B cell (primary cell): ENCODE measurements around the gene EYA4. TPM values are rescaled to one million over a fixed set of nuclear protein-coding genes. Genes with fewer than 3 reads are reported as not detected.

Experiments
- ATAC-seq: fragments of 200-7000 bp; cut with Tn5 transposase; one replicate; pipeline ENCODE4 v1.10.0; 2021; ENCODE audit warnings: low read depth, mild to moderate bottlenecking, moderate number of reproducible peaks, moderate library complexity
- CTCF ChIA-PET: fragments of 350-600 bp; sonication (Branson Sonifier 250); formaldehyde crosslinking; loops from one replicate; lab custom pipeline; 2021; ENCODE audit warnings: antibody characterized with exemption, inconsistent platforms; lab: Charles Lee
- POLR2A ChIA-PET: fragments of 350-600 bp; sonication (Branson Sonifier 250); formaldehyde crosslinking; loops from one replicate; lab custom pipeline; 2021; ENCODE audit warnings: antibody characterized with exemption; lab: Charles Lee
- DNase-seq: peaks from one replicate; pipeline ENCODE4 v3.0.0; 2013
- H2AFZ ChIP-seq: 2 replicates; pipeline ENCODE4 v1.6.1; 2012; ENCODE audit warnings: mild to moderate bottlenecking, low read depth, low read length; ENCODE audit not compliant: insufficient read depth, poor library complexity, severe bottlenecking
- H3K27ac ChIP-seq, 2 donors: 1 replicate in 1 of 2; 2 replicates in 1 of 2; pipeline ENCODE4 v1.5.1; 2012 to 2013; ENCODE audit warnings: low read length in 2 of 2, mild to moderate bottlenecking in 2 of 2, moderate library complexity in 1 of 2
- H3K27me3 ChIP-seq, 4 experiments: fragments of 200-600 bp in 1 of 4; sonication (generic) in 1 of 4; replicated peaks in 1 of 4; 1 replicate in 2 of 4; 2 replicates in 2 of 4; pipeline versions ENCODE4 v1.6.1 to v1.7.0; 2013 to 2016; ENCODE audit warnings: low read length in 3 of 4, mild to moderate bottlenecking in 2 of 4, mixed read lengths in 1 of 4, moderate library complexity in 1 of 4; ENCODE audit not compliant: insufficient read depth in 4 of 4, control insufficient read depth in 3 of 4; ENCODE audit errors: control extremely low read depth in 1 of 4
- H3K36me3 ChIP-seq, 2 experiments: replicated peaks in 1 of 2; 1 replicate in 1 of 2; 2 replicates in 1 of 2; pipeline versions ENCODE4 v1.6.1 to v1.7.1; 2013; ENCODE audit warnings: low read length in 1 of 2; ENCODE audit not compliant: insufficient read depth in 2 of 2, control insufficient read depth in 1 of 2; ENCODE audit errors: control extremely low read depth in 1 of 2, extremely low read depth in 1 of 2
- H3K4me1 ChIP-seq, 2 donors: fragments of 200-600 bp in 1 of 2; sonication (generic) in 1 of 2; 1 replicate in 1 of 2; 2 replicates in 1 of 2; pipeline versions ENCODE4 v1.5.1 to v1.6.1; 2013 to 2017; ENCODE audit warnings: low read length in 2 of 2; ENCODE audit not compliant: control insufficient read depth in 2 of 2, insufficient read depth in 2 of 2
- H3K4me2 ChIP-seq: replicated peaks from 2 replicates; pipeline ENCODE3; 2012; ENCODE audit warnings: mild to moderate bottlenecking, low read depth, low read length; ENCODE audit not compliant: poor library complexity, severe bottlenecking
- H3K4me3 ChIP-seq, 5 experiments: fragments of 200-600 bp in 1 of 5; sonication (generic) in 1 of 5; 1 replicate in 3 of 5; 2 replicates in 2 of 5; pipeline versions ENCODE4 v1.5.1 to v1.7.0; 2011 to 2016; ENCODE audit warnings: low read length in 4 of 5, mild to moderate bottlenecking in 4 of 5, low read depth in 2 of 5, control low read depth in 1 of 5, moderate library complexity in 1 of 5; ENCODE audit not compliant: insufficient read depth in 1 of 5; ENCODE audit errors: control extremely low read depth in 1 of 5, extremely low read depth in 1 of 5
- H3K79me2 ChIP-seq: fragments of 200-600 bp; sonication (generic); one replicate; pipeline ENCODE4 v1.6.0; 2016; ENCODE audit warnings: low read length; ENCODE audit not compliant: control insufficient read depth, insufficient read depth
- H3K9ac ChIP-seq: fragments of 200-600 bp; sonication (generic); 2 replicates; pipeline ENCODE4 v1.6.1; 2017; ENCODE audit warnings: mild to moderate bottlenecking, low read length, moderate library complexity
- H3K9me3 ChIP-seq, 3 donors: one replicate each; pipeline versions ENCODE4 v1.6.1 to v1.7.1; 2013; ENCODE audit warnings: low read length in 2 of 3; ENCODE audit not compliant: control insufficient read depth in 2 of 3, insufficient read depth in 1 of 3; ENCODE audit errors: control extremely low read depth in 1 of 3
- H4K20me1 ChIP-seq: 2 replicates; pipeline ENCODE4 v1.6.0; 2012; ENCODE audit warnings: mild to moderate bottlenecking, low read length; ENCODE audit not compliant: insufficient read depth, control insufficient read depth, poor library complexity, severe bottlenecking
- H3K27ac Mint-ChIP-seq: one replicate; pipeline ENCODE4 v1.8.0; 2021; ENCODE audit warnings: mixed read lengths
- H3K27me3 Mint-ChIP-seq: one replicate; pipeline ENCODE4 v1.8.0; 2021; ENCODE audit warnings: mixed read lengths
- H3K4me1 Mint-ChIP-seq: one replicate; pipeline ENCODE4 v1.8.0; 2021; ENCODE audit warnings: mixed read lengths
- H3K4me3 Mint-ChIP-seq: one replicate; pipeline ENCODE4 v1.8.0; 2021; ENCODE audit warnings: mixed read lengths
- H3K9me3 Mint-ChIP-seq: one replicate; pipeline ENCODE4 v1.8.0; 2022; ENCODE audit warnings: mixed read lengths; ENCODE audit not compliant: insufficient read depth
- CTCF ChIP-seq: fragments of 200-600 bp; IDR thresholded peaks from one replicate; pipeline ENCODE4 v1.8.0; 2022; ENCODE audit warnings: antibody characterized with exemption, mild to moderate bottlenecking
- EZH2 ChIP-seq: IDR thresholded peaks from 2 replicates; pipeline ENCODE4 v1.6.1; 2012; ENCODE audit warnings: borderline replicate concordance, low read depth, mild to moderate bottlenecking, moderate library complexity, low read length; ENCODE audit not compliant: insufficient read depth, poor library complexity, severe bottlenecking
- WGBS: methylation state at CpG from one replicate; pipeline ENCODE4 v1.1.5; 2013; ENCODE audit warnings: missing lambda C conversion rate; ENCODE audit not compliant: insufficient coverage; 5-methylcytosine and 5-hydroxymethylcytosine counted together
- intact Hi-C: fragments of 100-400 bp; cut with micrococcal nuclease; formaldehyde crosslinking; loops from one replicate; pipeline ENCODE4 v1.10.0; 2022
- polyA plus RNA-seq: library from polyadenylated mRNA; depleted of rRNA; stranded (reverse); fragments of >200 nt; gene quantifications from 2 replicates; pipeline ENCODE4 v1.2.3, GENCODE V29; 2012
- total RNA-seq, 2 donors: library from RNA; stranded (reverse); fragments of 120-200 nt in 1 of 2; gene quantifications; 1 replicate in 1 of 2; 2 replicates in 1 of 2; pipeline versions ENCODE4 v1.2.3 to v1.2.4, GENCODE V29; 2013 to 2022

Gene EYA4
- total and polyA plus RNA-seq, 2 donors (not counting 1 experiment from before 2014, with no cell fraction given): 0.49 TPM; not detected in 1

GRCh38 chr6:133309579-133309978 lies 68.4 kb downstream of the EYA4 start:
- Histone ChIP-seq H3K4me1 (no peaks in the 10 kb centered on the region), H3K27ac (no peak overlapping the region), H4K20me1 (no peaks in the 10 kb centered on the region), H3K27me3 (peaks cover 0 to 3% (median 0%) of the 10 kb centered on the region in 4 experiments), H3K4me3 (no peak overlapping the region), H3K9ac (no peak overlapping the region), H3K9me3 (no peaks in the 10 kb centered on the region), H3K79me2 (no peaks in the 10 kb centered on the region), H2AFZ (no peak overlapping the region), H3K4me2 (no peak overlapping the region), H3K36me3 (no peaks in the 10 kb centered on the region)
- CTCF ChIA-PET: no interaction called here
- DNase-seq (no peak), ATAC-seq (no peak)
- intact Hi-C loops: no loop called here
- 83% methylated on average over 1 of the region's 3 CpGs for WGBS
- Mint-ChIP-seq H3K4me1 (no peaks in the 10 kb centered on the region), H3K27ac (no peak overlapping the region), H3K4me3 (no peak overlapping the region), H3K27me3 (peaks cover 5% of the 10 kb centered on the region), H3K9me3 (no peaks in the 10 kb centered on the region)
- POLR2A ChIA-PET: no interaction called here
- TF ChIP-seq EZH2 (no peak), CTCF (no peak)

- intact Hi-C loops: no loop called here
- Histone ChIP-seq H2AFZ (no peak overlapping the region), H3K9ac (no peak overlapping the region), H3K4me3 (no peak overlapping the region), H3K9me3 (no peaks in the 10 kb centered on the region), H3K79me2 (no peaks in the 10 kb centered on the region), H3K4me1 (no peaks in the 10 kb centered on the region), H3K27ac (no peak overlapping the region), H3K36me3 (no peaks in the 10 kb centered on the region), H3K27me3 (peaks cover 0 to 3% (median 0%) of the 10 kb centered on the region in 4 experiments), H3K4me2 (no peak overlapping the region), H4K20me1 (no peaks in the 10 kb centered on the region)
- POLR2A ChIA-PET: no interaction called here
- H3K27me3 Mint-ChIP-seq: no peaks in the 10 kb centered on the region
- 89% methylated on average over 1 of the region's 3 CpGs for WGBS
- TF ChIP-seq CTCF (no peak), EZH2 (no peak)
- H3K9me3 Mint-ChIP-seq: no peaks in the 10 kb centered on the region
- H3K4me3 Mint-ChIP-seq: no peak overlapping the region
- no peaks in the 10 kb centered on the region for H3K4me1 Mint-ChIP-seq
- CTCF ChIA-PET: no interaction called here
- no peak for DNase-seq
- ATAC-seq: no peak
- no peak overlapping the region for H3K27ac Mint-ChIP-seq
These were observed 70.8 kb downstream of the EYA4 start for GRCh38 chr6:133312006-133312405.
